GM21528 (cell line): ENCODE results near the gene TYRO3.

Source experiments
- ATAC-seq: cut with Tn5 transposase; IDR thresholded peaks from one replicate; pipeline ENCODE4 v1.9.1; 2021; ENCODE audit warnings: mild to moderate bottlenecking, moderate library complexity; ENCODE audit not compliant: unreplicated experiment, low FRiP score

TYRO3 gene

GRCh38 chr15:41599061-41599460 lies 40.0 kb downstream of the TYRO3 start:
- ATAC-seq = no peak

GRCh38 chr15:41603411-41603935 lies 44.5 kb downstream of the TYRO3 start:
- ATAC-seq = no peak

- no peak for ATAC-seq
Observed at GRCh38 chr15:41603941-41604911, 45.2 kb downstream of the TYRO3 start.

- no peak for ATAC-seq
Observed at GRCh38 chr15:41605566-41605965, 46.6 kb downstream of the TYRO3 start.

- ATAC-seq = no peak
Observed at GRCh38 chr15:41606997-41607396, 48.0 kb downstream of the TYRO3 start.

- ATAC-seq = no peak
Observed at GRCh38 chr15:41609123-41609522, 50.1 kb downstream of the TYRO3 start.

GRCh38 chr15:41610048-41610447 lies 51.0 kb downstream of the TYRO3 start:
- no peak for ATAC-seq

- ATAC-seq = no peak
Observed at GRCh38 chr15:41620536-41621199, 61.7 kb downstream of the TYRO3 start.

GRCh38 chr15:41621200-41622193 lies 62.5 kb downstream of the TYRO3 start:
- no peak for ATAC-seq

GRCh38 chr15:41622901-41623300 lies 63.9 kb downstream of the TYRO3 start:
- ATAC-seq = no peak

- ATAC-seq = no peak
Observed at GRCh38 chr15:41627203-41627602, 68.2 kb downstream of the TYRO3 start.

GRCh38 chr15:41629463-41629862 lies 70.5 kb downstream of the TYRO3 start:
- ATAC-seq = no peak

- ATAC-seq = no peak
Observed at GRCh38 chr15:41629883-41630282, 70.9 kb downstream of the TYRO3 start.

GRCh38 chr15:41630616-41631217 lies 71.7 kb downstream of the TYRO3 start:
- ATAC-seq = no peak

- no peak for ATAC-seq
Observed at GRCh38 chr15:41631880-41632470, 73.0 kb downstream of the TYRO3 start.
